22Rv1 (cell line): Measurements from ENCODE around the gene PNP.

ENCODE experiments used
- ZFX ChIP-seq: fragments of 450-650 bp; IDR thresholded peaks from 2 replicates; pipeline ENCODE4 v1.6.1; 2017; ENCODE audit warnings: antibody characterized with exemption, borderline replicate concordance
- TF ChIP-seq, protein P1 (sequence below): fragments of 450-650 bp; IDR thresholded peaks from 2 replicates; pipeline ENCODE4 v1.5.1; 2017; ENCODE audit warnings: mild to moderate bottlenecking

- TF ChIP-seq, protein P1, sequence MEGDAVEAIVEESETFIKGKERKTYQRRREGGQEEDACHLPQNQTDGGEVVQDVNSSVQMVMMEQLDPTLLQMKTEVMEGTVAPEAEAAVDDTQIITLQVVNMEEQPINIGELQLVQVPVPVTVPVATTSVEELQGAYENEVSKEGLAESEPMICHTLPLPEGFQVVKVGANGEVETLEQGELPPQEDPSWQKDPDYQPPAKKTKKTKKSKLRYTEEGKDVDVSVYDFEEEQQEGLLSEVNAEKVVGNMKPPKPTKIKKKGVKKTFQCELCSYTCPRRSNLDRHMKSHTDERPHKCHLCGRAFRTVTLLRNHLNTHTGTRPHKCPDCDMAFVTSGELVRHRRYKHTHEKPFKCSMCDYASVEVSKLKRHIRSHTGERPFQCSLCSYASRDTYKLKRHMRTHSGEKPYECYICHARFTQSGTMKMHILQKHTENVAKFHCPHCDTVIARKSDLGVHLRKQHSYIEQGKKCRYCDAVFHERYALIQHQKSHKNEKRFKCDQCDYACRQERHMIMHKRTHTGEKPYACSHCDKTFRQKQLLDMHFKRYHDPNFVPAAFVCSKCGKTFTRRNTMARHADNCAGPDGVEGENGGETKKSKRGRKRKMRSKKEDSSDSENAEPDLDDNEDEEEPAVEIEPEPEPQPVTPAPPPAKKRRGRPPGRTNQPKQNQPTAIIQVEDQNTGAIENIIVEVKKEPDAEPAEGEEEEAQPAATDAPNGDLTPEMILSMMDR: no peak
- TF ChIP-seq ZFX: no peak
Observed at GRCh38 chr14:20499881-20500280, 30.7 kb downstream of the PNP start.
